HEK293T (cell line): ENCODE results near the gene TMEM98.

Experiments used
- ARNT ChIP-seq: fragments of 450-650 bp; IDR thresholded peaks from 2 replicates; pipeline ENCODE4 v1.6.1; 2017; ENCODE audit warnings: mild to moderate bottlenecking
- BHLHE40 ChIP-seq: fragments of 450-650 bp; IDR thresholded peaks from 2 replicates; pipeline ENCODE4 v1.6.1; 2016; ENCODE audit warnings: mild to moderate bottlenecking, moderate library complexity, borderline replicate concordance
- FOXA1 ChIP-seq: fragments of 450-650 bp; IDR thresholded peaks from 2 replicates; pipeline ENCODE4 v1.6.1; 2016; ENCODE audit warnings: mild to moderate bottlenecking
- FOXK2 ChIP-seq: fragments of 450-650 bp; IDR thresholded peaks from 2 replicates; pipeline ENCODE4 v1.6.1; 2016; ENCODE audit warnings: mild to moderate bottlenecking
- FOXM1 ChIP-seq: fragments of 450-650 bp; IDR thresholded peaks from 2 replicates; pipeline ENCODE4 v1.6.1; 2017; ENCODE audit warnings: mild to moderate bottlenecking, borderline replicate concordance
- NFRKB ChIP-seq: fragments of 450-650 bp; IDR thresholded peaks from 2 replicates; pipeline ENCODE4 v1.6.1; 2016; ENCODE audit warnings: mild to moderate bottlenecking, moderate library complexity
- SP1 ChIP-seq: fragments of 450-650 bp; IDR thresholded peaks from 2 replicates; pipeline ENCODE4 v1.6.1; 2017
- TARDBP ChIP-seq: fragments of 450-650 bp; IDR thresholded peaks from 2 replicates; pipeline ENCODE4 v1.6.1; 2016

DNA sequence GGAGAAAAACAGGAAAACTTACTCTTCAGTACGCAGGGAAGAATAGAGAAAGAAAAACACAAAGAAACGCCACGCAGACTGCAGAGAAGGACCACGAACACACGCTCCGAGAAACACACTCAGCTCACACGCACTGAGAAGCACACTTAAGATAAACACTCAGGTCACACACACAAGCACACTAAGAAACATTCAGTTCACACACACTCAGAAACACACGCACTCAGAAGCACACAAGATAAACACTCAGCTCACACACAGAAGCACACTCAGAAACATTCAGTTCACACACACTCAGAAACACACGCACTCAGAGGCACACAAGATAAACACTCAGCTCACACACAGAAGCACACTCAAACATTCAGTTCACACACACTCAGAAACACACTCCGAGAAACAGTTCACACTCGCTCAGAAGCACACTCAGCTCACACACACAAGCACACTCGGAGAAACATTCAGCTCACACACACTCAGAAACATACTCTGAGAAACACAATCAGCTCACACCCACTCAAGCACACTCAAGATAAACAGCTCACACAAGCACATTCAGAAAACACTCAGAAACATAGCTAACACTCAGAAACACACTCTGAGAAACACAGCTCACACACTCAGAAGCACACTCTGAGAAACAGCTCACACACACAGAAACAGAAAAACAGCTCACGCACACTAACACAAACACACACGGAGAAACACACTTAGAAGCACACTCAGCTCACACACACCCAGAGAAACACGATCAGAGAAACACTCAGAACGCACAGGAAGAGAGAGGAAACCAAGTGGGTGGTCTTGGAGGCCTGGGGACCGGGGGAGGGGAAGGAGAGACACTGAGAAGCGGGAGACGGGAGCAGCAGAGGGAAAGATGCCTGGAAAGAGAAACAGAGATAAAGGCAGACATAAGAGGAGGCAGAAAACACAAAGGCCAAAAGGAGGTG lies 908 bp downstream of the TMEM98 start:
- TF ChIP-seq NFRKB, result no peak
- no peak for TF ChIP-seq FOXM1
- no peak for TF ChIP-seq ARNT
- no peak for TF ChIP-seq BHLHE40
- TF ChIP-seq TARDBP, result no peak
- TF ChIP-seq FOXK2, result no peak
- no peak for TF ChIP-seq SP1
- TF ChIP-seq FOXA1, result no peak
